ENCODE data around the gene CHRNA5.
"Not testable (repeated sequence)": the region's sequence is repeated elsewhere in the genome, so short reads cannot be mapped to it uniquely, and the experiment has no call there.

CHRNA5 gene

GRCh38 chr15:78565951-78566774, 843 bp downstream of the CHRNA5 start:
- DNase-seq (ENCODE audit: low read depth), result no peak

GRCh38 chr15:78567531-78567930, 2.2 kb downstream of the CHRNA5 start:
- DNase-seq (ENCODE audit: low read depth), result no peak

GRCh38 chr15:78570710-78571109, 5.4 kb downstream of the CHRNA5 start:
- DNase-seq (ENCODE audit: low read depth), result no peak

- DNase-seq (ENCODE audit: low read depth), result no peak
Observed at GRCh38 chr15:78571382-78571781, 6.1 kb downstream of the CHRNA5 start.

- no peak for DNase-seq (ENCODE audit: low read depth)
Observed at GRCh38 chr15:78573416-78573815, 8.1 kb downstream of the CHRNA5 start.

- no peak for DNase-seq (ENCODE audit: low read depth)
Observed at GRCh38 chr15:78574944-78575343, 9.6 kb downstream of the CHRNA5 start.

- no peak for DNase-seq (ENCODE audit: low read depth)
Observed at GRCh38 chr15:78597583-78597982, 32.3 kb downstream of the CHRNA5 start.

GRCh38 chr15:78598348-78598747, 33.0 kb downstream of the CHRNA5 start:
- DNase-seq (ENCODE audit: low read depth), result no peak

- DNase-seq (ENCODE audit: low read depth), result no peak
Observed at GRCh38 chr15:78599189-78599588, 33.9 kb downstream of the CHRNA5 start.

GRCh38 chr15:78603467-78603866, 38.1 kb downstream of the CHRNA5 start:
- DNase-seq (ENCODE audit: low read depth), result no peak

GRCh38 chr15:78604420-78604819, 39.1 kb downstream of the CHRNA5 start:
- no peak for DNase-seq (ENCODE audit: low read depth)

GRCh38 chr15:78605201-78605600, 39.9 kb downstream of the CHRNA5 start:
- DNase-seq (ENCODE audit: low read depth), result no peak

GRCh38 chr15:78605680-78606079, 40.4 kb downstream of the CHRNA5 start:
- no peak for DNase-seq (ENCODE audit: low read depth)

- not testable (repeated sequence) for DNase-seq (ENCODE audit: low read depth)
Observed at GRCh38 chr15:78609551-78609950, 44.2 kb downstream of the CHRNA5 start.

- DNase-seq (ENCODE audit: low read depth), result no peak
Observed at GRCh38 chr15:78614021-78614420, 48.7 kb downstream of the CHRNA5 start.

GRCh38 chr15:78615151-78615589, 49.9 kb downstream of the CHRNA5 start:
- no peak for DNase-seq (ENCODE audit: low read depth)

GRCh38 chr15:78616506-78616905, 51.2 kb downstream of the CHRNA5 start:
- no peak for DNase-seq (ENCODE audit: low read depth)

- no peak for DNase-seq (ENCODE audit: low read depth)
Observed at GRCh38 chr15:78617076-78617475, 51.8 kb downstream of the CHRNA5 start.

GRCh38 chr15:78617516-78617915, 52.2 kb downstream of the CHRNA5 start:
- no peak for DNase-seq (ENCODE audit: low read depth)

GRCh38 chr15:78618064-78618463, 52.7 kb downstream of the CHRNA5 start:
- DNase-seq (ENCODE audit: low read depth), result no peak

- DNase-seq (ENCODE audit: low read depth), result peak; percentile 75
Observed at GRCh38 chr15:78618490-78618934, 53.2 kb downstream of the CHRNA5 start.

- DNase-seq (ENCODE audit: low read depth), result no peak
Observed at GRCh38 chr15:78619022-78619950, 54.0 kb downstream of the CHRNA5 start.

- DNase-seq (ENCODE audit: low read depth), result no peak
Observed at GRCh38 chr15:78620021-78620526, 54.8 kb downstream of the CHRNA5 start.
